GM12801 (cell line): ENCODE measurements around the gene CXXC1.

Experiments used
- TF ChIP-seq, protein P1 (sequence below): IDR thresholded peaks from one replicate; pipeline ENCODE4 v1.5.1; 2011; ENCODE audit warnings: control low read depth; ENCODE audit not compliant: insufficient read length; ENCODE audit errors: extremely low read depth

The CXXC1 gene

DNA sequence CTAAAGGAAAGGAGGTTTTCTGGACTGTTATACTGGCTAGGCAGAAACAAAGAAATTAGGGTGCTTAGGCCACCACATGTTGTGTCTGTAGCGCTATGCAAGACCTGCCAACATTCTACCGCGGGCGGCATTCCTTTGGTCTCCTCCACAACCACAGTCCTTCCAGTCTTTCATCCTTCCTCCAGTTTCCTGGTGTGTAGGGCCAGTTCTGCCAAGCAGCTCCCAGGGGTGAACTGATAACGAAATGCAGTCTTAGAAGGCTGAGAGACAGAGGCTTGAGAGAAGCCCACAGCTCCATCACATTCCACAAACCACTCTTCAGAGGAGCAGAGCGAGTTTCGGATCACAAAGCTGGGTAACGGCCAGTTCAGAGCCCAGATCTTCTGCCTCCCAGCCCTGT, 19.5 kb upstream of the CXXC1 start:
- TF ChIP-seq, protein P1, sequence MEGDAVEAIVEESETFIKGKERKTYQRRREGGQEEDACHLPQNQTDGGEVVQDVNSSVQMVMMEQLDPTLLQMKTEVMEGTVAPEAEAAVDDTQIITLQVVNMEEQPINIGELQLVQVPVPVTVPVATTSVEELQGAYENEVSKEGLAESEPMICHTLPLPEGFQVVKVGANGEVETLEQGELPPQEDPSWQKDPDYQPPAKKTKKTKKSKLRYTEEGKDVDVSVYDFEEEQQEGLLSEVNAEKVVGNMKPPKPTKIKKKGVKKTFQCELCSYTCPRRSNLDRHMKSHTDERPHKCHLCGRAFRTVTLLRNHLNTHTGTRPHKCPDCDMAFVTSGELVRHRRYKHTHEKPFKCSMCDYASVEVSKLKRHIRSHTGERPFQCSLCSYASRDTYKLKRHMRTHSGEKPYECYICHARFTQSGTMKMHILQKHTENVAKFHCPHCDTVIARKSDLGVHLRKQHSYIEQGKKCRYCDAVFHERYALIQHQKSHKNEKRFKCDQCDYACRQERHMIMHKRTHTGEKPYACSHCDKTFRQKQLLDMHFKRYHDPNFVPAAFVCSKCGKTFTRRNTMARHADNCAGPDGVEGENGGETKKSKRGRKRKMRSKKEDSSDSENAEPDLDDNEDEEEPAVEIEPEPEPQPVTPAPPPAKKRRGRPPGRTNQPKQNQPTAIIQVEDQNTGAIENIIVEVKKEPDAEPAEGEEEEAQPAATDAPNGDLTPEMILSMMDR: no peak

DNA sequence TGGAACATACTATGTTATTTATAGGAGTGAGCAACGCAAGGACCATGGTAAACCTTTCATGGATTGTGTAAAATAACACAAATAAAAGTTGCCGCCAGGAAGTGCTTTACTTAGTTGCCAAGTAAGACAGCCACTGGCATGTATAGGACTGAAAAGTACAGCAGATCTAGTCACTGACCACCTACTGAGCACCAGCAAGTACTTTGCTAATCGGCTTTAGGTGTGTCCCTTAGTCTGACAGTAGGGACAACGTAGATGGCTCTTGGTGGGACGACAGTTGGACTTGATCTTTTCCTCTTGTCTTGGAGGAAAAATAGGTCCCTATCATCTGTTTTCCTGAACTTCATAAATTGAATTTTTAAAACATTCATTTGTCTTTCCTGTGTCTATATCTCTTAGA, 13.6 kb upstream of the CXXC1 start:
- TF ChIP-seq, protein P1: no peak

DNA sequence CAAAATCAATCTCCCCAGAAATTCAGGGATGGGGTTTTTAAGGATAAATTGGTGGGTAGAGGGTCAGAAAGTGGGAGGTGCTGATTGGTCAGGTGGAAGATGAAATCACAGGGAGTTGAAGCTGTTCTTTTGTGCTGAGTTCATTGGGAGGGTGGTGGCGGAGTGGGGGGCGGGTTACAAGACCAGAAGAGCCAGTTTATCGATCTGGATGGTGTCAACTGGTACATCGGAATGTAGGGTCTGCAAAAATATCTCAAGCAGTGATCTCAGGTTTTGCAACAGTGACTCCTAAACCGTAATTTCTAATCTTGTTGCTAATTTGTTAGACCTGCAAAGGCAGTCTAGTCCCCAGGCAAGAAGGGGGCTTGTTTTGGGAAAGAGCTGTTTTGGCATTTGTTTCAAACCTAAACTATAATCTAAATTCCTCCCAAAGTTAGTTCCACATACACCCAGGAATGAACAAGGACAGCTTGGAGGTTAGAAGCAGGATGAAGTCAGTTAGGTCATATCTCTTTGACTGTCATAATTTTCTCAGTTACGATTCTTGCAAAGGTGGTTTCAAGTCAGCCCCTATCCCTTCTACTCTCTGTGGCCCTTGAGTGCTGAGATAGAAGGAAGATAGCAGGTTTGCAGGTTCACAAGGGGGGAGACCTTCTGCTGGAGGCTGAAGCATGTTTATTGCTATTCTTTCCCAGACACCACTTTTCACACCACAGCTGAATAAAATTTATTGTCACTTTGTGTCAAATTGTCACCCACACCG, 12.3 kb upstream of the CXXC1 start:
- TF ChIP-seq, protein P1: no peak

DNA sequence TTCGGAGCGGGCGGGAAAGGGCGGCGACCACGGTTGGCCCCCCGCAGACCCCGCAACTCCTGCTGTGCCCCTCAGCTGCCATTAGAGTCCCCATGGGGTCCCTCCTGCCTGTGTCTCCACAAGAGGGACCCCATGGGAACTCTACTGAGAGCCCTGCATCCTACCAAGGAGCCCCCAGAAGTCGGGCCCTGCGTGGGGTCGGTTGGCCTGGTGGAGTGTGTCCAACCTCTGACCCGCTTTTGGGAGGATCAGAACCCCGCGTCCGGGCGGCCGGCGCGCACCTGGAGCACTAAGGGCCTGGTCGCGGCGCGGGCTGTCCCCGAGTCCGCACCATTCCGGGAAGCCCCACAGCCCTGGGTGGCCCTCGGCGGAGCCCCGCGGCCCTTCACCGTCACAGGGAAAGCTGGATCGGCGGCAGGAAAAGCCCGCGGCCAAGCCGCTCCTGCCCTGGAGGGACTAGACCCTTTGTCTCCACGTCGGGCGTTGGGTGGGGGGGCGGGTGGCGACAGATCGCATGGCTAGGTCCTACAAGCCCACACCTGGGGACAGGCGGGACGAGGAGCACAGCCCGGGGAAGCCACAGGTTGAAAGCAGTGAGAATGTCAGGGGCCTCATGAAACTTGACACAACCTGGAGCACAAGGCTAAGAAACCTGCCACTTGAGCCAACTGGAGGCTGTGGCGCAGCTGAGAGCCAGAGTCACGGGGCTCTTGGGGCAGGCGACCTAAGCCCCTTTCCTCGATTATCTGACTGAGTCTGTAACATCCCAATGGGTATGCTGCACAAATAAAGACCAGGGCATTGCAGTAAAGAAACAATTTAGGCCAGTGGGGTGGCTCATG, 11.2 kb upstream of the CXXC1 start:
- TF ChIP-seq, protein P1: no peak

DNA sequence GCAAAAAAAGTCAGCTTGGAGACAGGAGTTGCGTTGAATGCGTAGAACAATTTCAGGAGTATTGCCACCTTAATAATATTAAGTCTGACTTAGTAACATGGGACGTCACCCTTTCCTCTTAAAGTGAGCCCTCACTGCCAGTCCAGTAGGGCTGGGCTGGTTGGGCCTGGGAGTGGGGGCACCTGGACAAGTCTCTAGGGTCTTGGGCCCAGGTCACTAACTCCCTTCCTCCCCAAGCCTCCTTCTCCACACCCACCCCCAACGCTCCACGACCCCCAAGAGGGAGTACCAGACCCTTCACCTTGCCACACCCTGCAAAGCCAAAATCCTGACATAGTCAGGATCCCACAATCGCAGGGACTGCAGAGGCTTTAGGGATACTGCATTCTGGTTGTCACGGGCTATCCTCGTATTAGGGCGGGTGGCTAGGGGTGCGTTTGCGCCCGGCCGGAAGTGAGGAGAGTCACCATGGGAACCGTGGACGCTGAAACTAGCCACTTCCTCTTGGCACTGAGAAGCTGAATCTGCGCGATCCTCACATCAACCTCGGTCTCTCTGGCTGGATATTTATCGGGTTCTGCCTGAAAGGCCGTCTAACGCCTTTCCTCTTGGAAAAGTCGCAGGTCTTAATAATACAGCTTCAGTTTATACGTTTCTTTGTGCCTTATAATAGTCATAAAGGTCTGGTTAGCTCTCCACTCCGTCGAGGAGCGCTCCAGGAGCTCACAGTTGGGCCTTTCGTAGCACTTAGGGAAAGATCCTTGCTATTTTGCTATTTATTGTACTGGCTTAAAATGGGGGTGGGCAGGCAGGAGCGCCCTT, 10.3 kb upstream of the CXXC1 start:
- TF ChIP-seq, protein P1: no peak

DNA sequence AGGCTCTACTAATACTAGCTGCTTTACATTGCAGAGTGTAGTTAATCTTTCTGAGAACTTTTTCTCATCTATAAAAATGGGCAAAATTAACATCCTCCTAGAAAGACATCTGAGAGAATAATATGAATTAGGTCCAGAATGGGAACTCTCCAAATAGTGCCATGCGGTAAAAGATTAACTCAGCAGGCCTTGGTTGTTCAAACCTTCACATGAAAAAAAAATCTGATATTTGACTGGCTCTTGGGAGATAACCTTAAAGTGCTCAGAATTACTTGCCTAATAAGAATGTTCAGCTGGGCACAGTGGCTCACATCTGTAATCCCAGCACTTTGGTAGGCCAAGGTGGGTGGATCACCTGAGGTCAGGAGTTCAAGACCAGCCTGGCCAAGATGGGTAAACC, 5.5 kb upstream of the CXXC1 start:
- TF ChIP-seq, protein P1: no peak

DNA sequence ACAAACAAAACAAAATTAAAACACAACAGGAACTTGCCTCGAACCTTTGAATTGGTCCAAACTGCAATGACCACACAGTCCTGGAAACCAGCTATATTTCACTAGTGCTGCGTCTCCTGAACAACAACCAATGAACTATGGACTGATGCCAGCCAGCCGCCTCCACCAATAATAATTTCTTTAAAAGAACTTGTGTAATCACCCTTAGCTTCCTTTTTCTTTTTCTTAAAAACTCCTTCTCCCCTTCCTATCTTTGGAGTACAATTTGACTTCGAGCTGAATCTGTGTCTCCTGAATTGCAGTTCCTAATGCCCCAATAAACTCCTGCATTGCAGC, 1.6 kb upstream of the CXXC1 start:
- TF ChIP-seq, protein P1: no peak
